Uterus (tissue), 2 donors: ENCODE results near the gene WNK1.

Source experiments
- CTCF ChIP-seq, 4 experiments: fragments of 200-600 bp in 2 of 4; fragments of 450-650 bp in 2 of 4; sonication (generic) in 2 of 4; IDR thresholded peaks; one replicate each; pipeline ENCODE4 v1.5.1; 2016 to 2019; ENCODE audit warnings: antibody characterized with exemption in 4 of 4, mild to moderate bottlenecking in 2 of 4, moderate library complexity in 1 of 4
- POLR2A ChIP-seq, 2 donors: fragments of 450-650 bp; IDR thresholded peaks; one replicate each; pipeline ENCODE4 v1.6.1; 2016; ENCODE audit warnings: antibody characterized with exemption in 2 of 2, mild to moderate bottlenecking in 1 of 2, moderate library complexity in 1 of 2

GRCh38 chr12:905261-906031 is 153.1 kb downstream of the WNK1 start:
- TF ChIP-seq CTCF (IDR thresholded peaks at IDR 0.05) (no peak), POLR2A (IDR thresholded peaks at IDR 0.05) (no peak)
